A673 (cell line): ENCODE data around the gene HACD2. TPM values are rescaled to one million over a fixed set of nuclear protein-coding genes. Genes with fewer than 3 reads are reported as not detected.

Experiments
- BruUV-seq: library from RNA; stranded (reverse); fragments of 400-500 nt; replicated peaks from 2 replicates; lab custom pipeline; 2021; lab: Mats Ljungman, UMichigan
- CTCF ChIA-PET: fragments of 300-600 bp; sonication (Branson Sonifier 250); formaldehyde crosslinking; loops from one replicate; lab custom pipeline; 2022; ENCODE audit warnings: antibody characterized with exemption; lab: Charles Lee
- POLR2A ChIA-PET: fragments of 300-600 bp; sonication (Branson Sonifier 250); formaldehyde crosslinking; loops from one replicate; lab custom pipeline; 2022; ENCODE audit warnings: antibody characterized with exemption; ENCODE audit not compliant: low non-redundant PET; lab: Charles Lee
- DNase-seq: peaks from one replicate; pipeline ENCODE4 v3.0.0-alpha.2; 2015; ENCODE audit warnings: low spot score
- H3K27ac ChIP-seq: fragments of 200-600 bp; sonication (generic); 2 replicates; pipeline ENCODE4 v1.5.1; 2016; ENCODE audit warnings: mixed run types, low read depth, mild to moderate bottlenecking, mixed read lengths, antibody characterized with exemption, low read length; ENCODE audit not compliant: poor library complexity, severe bottlenecking
- H3K27me3 ChIP-seq: fragments of 200-600 bp; sonication (generic); replicated peaks from 2 replicates; pipeline ENCODE4 v1.6.1; 2017; ENCODE audit warnings: mixed run types, low read depth, mild to moderate bottlenecking, mixed read lengths, antibody characterized with exemption, low read length; ENCODE audit not compliant: insufficient read depth, poor library complexity
- H3K36me3 ChIP-seq: fragments of 200-600 bp; sonication (generic); 2 replicates; pipeline ENCODE4 v1.6.1; 2016; ENCODE audit warnings: mixed run types, mild to moderate bottlenecking, mixed read lengths, antibody characterized with exemption, low read length; ENCODE audit not compliant: insufficient read depth, poor library complexity, severe bottlenecking
- H3K4me1 ChIP-seq: fragments of 200-600 bp; sonication (generic); 2 replicates; pipeline ENCODE4 v1.6.1; 2017; ENCODE audit warnings: mixed run types, mild to moderate bottlenecking, mixed read lengths, antibody characterized with exemption, low read length; ENCODE audit not compliant: insufficient read depth, poor library complexity, severe bottlenecking
- H3K4me3 ChIP-seq: fragments of 200-600 bp; sonication (generic); 2 replicates; pipeline ENCODE4 v1.5.1; 2016; ENCODE audit warnings: low read depth, mixed run types, mild to moderate bottlenecking, mixed read lengths, low read length; ENCODE audit not compliant: poor library complexity, severe bottlenecking
- H3K9me3 ChIP-seq: fragments of 200-600 bp; sonication (generic); 2 replicates; pipeline ENCODE4 v1.6.1; 2016; ENCODE audit warnings: mixed run types, low read depth, mild to moderate bottlenecking, mixed read lengths, antibody characterized with exemption, low read length; ENCODE audit not compliant: poor library complexity, severe bottlenecking
- CTCF ChIP-seq: fragments of 300-800, 200-600 bp; sonication (generic); conservative IDR thresholded peaks from 2 replicates; pipeline ENCODE4 v1.5.1; 2017; ENCODE audit warnings: low read depth, mild to moderate bottlenecking, antibody characterized with exemption, low read length, moderate library complexity, mixed read lengths
- EZH2 ChIP-seq: fragments of 200-600 bp; sonication (generic); IDR thresholded peaks from 2 replicates; pipeline ENCODE4 v1.6.1; 2017; ENCODE audit warnings: borderline replicate concordance, low read depth, mild to moderate bottlenecking, mixed read lengths, antibody characterized with exemption, low read length; ENCODE audit not compliant: poor library complexity, severe bottlenecking
- intact Hi-C: fragments of 100-400 bp; cut with micrococcal nuclease; formaldehyde crosslinking; loops from one replicate; pipeline ENCODE4 v1.10.0; 2022; ENCODE audit not compliant: unreplicated experiment
- total RNA-seq: library from RNA; stranded (reverse); gene quantifications from 2 replicates; pipeline ENCODE4 v1.2.3, GENCODE V29; 2021

Gene HACD2
- total RNA-seq, 1 experiment from 2014 or later, result 49.3 TPM

- BruUV-seq, result no TSS peak
- TF ChIP-seq EZH2, result no peak
- TF ChIP-seq CTCF, result no peak
- peak; percentile 49 for DNase-seq
- POLR2A ChIA-PET, result no interaction called here
- H3K4me3 ChIP-seq, result no peak overlapping the region
- CTCF ChIA-PET, result no interaction called here
- intact Hi-C loops, result no loop called here
- no peaks in the 10 kb centered on the region for H3K27me3 ChIP-seq
- no peaks in the 10 kb centered on the region for H3K36me3 ChIP-seq
- H3K9me3 ChIP-seq, result no peaks in the 10 kb centered on the region
- H3K4me1 ChIP-seq, result peaks cover 3% of the 10 kb centered on the region
- H3K27ac ChIP-seq, result no peak overlapping the region
Measured at GRCh38 chr3:123610331-123610730, 25.5 kb upstream of the HACD2 start.

GRCh38 chr3:123609063-123609462 lies 24.2 kb upstream of the HACD2 start:
- no peaks in the 10 kb centered on the region for H3K36me3 ChIP-seq
- no peak overlapping the region for H3K27ac ChIP-seq
- no peaks in the 10 kb centered on the region for H3K9me3 ChIP-seq
- no peak overlapping the region for H3K4me3 ChIP-seq
- H3K27me3 ChIP-seq, result no peaks in the 10 kb centered on the region
- ChIA-PET CTCF (no interaction called here), POLR2A (no interaction called here)
- no peak for DNase-seq
- BruUV-seq, result no TSS peak
- peaks cover 3% of the 10 kb centered on the region for H3K4me1 ChIP-seq
- TF ChIP-seq CTCF (no peak), EZH2 (no peak)
- intact Hi-C loops, result no loop called here

GRCh38 chr3:123608263-123608937 lies 23.5 kb upstream of the HACD2 start:
- no peak for TF ChIP-seq CTCF
- no peak for TF ChIP-seq EZH2
- intact Hi-C loops, result no loop called here
- Histone ChIP-seq H3K4me1 (peaks cover 3% of the 10 kb centered on the region), H3K36me3 (no peaks in the 10 kb centered on the region), H3K9me3 (no peaks in the 10 kb centered on the region), H3K4me3 (no peak overlapping the region), H3K27me3 (no peaks in the 10 kb centered on the region), H3K27ac (no peak overlapping the region)
- no TSS peak for BruUV-seq
- POLR2A ChIA-PET, result no interaction called here
- no peak for DNase-seq
- CTCF ChIA-PET, result no interaction called here
